Neural progenitor cell (in vitro differentiated cells): Measurements from ENCODE around the gene FEV.

Experiments
- EZH2 ChIP-seq: fragments of 200-600 bp; sonication (generic); IDR thresholded peaks from 2 replicates; pipeline ENCODE4 v1.6.1; 2017; ENCODE audit warnings: antibody characterized with exemption, mild to moderate bottlenecking, moderate library complexity
- EZH2phosphoT487 ChIP-seq: fragments of 200-600 bp; sonication (generic); IDR thresholded peaks from 2 replicates; pipeline ENCODE4 v1.6.1; 2017; ENCODE audit warnings: antibody characterized with exemption
- TF ChIP-seq, protein P1 (sequence below): fragments of 200-600 bp; sonication (generic); IDR thresholded peaks from 2 replicates; pipeline ENCODE4 v1.5.1; 2017; ENCODE audit warnings: antibody characterized with exemption, mild to moderate bottlenecking

- TF ChIP-seq, protein P1, sequence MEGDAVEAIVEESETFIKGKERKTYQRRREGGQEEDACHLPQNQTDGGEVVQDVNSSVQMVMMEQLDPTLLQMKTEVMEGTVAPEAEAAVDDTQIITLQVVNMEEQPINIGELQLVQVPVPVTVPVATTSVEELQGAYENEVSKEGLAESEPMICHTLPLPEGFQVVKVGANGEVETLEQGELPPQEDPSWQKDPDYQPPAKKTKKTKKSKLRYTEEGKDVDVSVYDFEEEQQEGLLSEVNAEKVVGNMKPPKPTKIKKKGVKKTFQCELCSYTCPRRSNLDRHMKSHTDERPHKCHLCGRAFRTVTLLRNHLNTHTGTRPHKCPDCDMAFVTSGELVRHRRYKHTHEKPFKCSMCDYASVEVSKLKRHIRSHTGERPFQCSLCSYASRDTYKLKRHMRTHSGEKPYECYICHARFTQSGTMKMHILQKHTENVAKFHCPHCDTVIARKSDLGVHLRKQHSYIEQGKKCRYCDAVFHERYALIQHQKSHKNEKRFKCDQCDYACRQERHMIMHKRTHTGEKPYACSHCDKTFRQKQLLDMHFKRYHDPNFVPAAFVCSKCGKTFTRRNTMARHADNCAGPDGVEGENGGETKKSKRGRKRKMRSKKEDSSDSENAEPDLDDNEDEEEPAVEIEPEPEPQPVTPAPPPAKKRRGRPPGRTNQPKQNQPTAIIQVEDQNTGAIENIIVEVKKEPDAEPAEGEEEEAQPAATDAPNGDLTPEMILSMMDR: no peak
- TF ChIP-seq EZH2phosphoT487: no peak
- TF ChIP-seq EZH2: no peak
Measured at GRCh38 chr2:219009294-219009693, 24.3 kb upstream of the FEV start.
